Colon (tissue), 2 donors: ENCODE data around the gene ZSWIM4.
"Not testable (repeated sequence)": the region's sequence is repeated elsewhere in the genome, so short reads cannot be mapped to it uniquely, and the experiment has no call there.

ENCODE experiments used
- FAIRE-seq: peaks from 2 replicates; lab custom pipeline; 2012; peaks lifted over from hg19 to GRCh38; lab: Jason Lieb, UNC
- donor health status: control.
- donor health status: control.

The ZSWIM4 gene

GRCh38 chr19:13850910-13851733 is 55.9 kb downstream of the ZSWIM4 start:
- no peak for FAIRE-seq

GRCh38 chr19:13851734-13852114 is 56.5 kb downstream of the ZSWIM4 start:
- not testable (repeated sequence) for FAIRE-seq

- FAIRE-seq: not testable (repeated sequence)
Observed at GRCh38 chr19:13852171-13852707, 57.0 kb downstream of the ZSWIM4 start.

- no peak for FAIRE-seq
Observed at GRCh38 chr19:13856497-13856896, 61.3 kb downstream of the ZSWIM4 start.

- FAIRE-seq: no peak
Observed at GRCh38 chr19:13859361-13859880, 64.2 kb downstream of the ZSWIM4 start.

- FAIRE-seq: no peak
Observed at GRCh38 chr19:13860679-13861391, 65.6 kb downstream of the ZSWIM4 start.

GRCh38 chr19:13861392-13861713 is 66.1 kb downstream of the ZSWIM4 start:
- no peak for FAIRE-seq

- no peak for FAIRE-seq
Observed at GRCh38 chr19:13861714-13862531, 66.7 kb downstream of the ZSWIM4 start.

GRCh38 chr19:13864046-13864666 is 68.9 kb downstream of the ZSWIM4 start:
- no peak for FAIRE-seq

- no peak for FAIRE-seq
Observed at GRCh38 chr19:13864667-13865570, 69.7 kb downstream of the ZSWIM4 start.

GRCh38 chr19:13865571-13866462 is 70.6 kb downstream of the ZSWIM4 start:
- no peak for FAIRE-seq

GRCh38 chr19:13866463-13867046 is 71.3 kb downstream of the ZSWIM4 start:
- no peak for FAIRE-seq

- no peak for FAIRE-seq
Observed at GRCh38 chr19:13868663-13869062, 73.4 kb downstream of the ZSWIM4 start.

GRCh38 chr19:13869281-13869680 is 74.0 kb downstream of the ZSWIM4 start:
- no peak for FAIRE-seq

GRCh38 chr19:13870873-13871272 is 75.6 kb downstream of the ZSWIM4 start:
- no peak for FAIRE-seq

GRCh38 chr19:13872339-13872694 is 77.1 kb downstream of the ZSWIM4 start:
- no peak for FAIRE-seq

- FAIRE-seq: no peak
Observed at GRCh38 chr19:13872695-13873389, 77.6 kb downstream of the ZSWIM4 start.

- no peak for FAIRE-seq
Observed at GRCh38 chr19:13873834-13874515, 78.7 kb downstream of the ZSWIM4 start.
